Mammary epithelial cell (primary cell): ENCODE data around the gene AUTS2.

Source experiments
- EZH2 ChIP-seq: IDR thresholded peaks from 2 replicates; pipeline ENCODE4 v1.6.1; 2012; ENCODE audit warnings: low read length, inconsistent platforms, borderline replicate concordance
- TF ChIP-seq, protein P1 (sequence below), 2 donors: IDR thresholded peaks in 1 of 2; conservative IDR thresholded peaks in 1 of 2; 2 replicates each; pipeline ENCODE4 v1.5.1; 2011 to 2012; ENCODE audit warnings: inconsistent platforms in 2 of 2, low read length in 2 of 2, mild to moderate bottlenecking in 2 of 2, control low read depth in 1 of 2, low read depth in 1 of 2; ENCODE audit not compliant: insufficient read depth in 1 of 2; ENCODE audit errors: extremely low read depth in 1 of 2

DNA sequence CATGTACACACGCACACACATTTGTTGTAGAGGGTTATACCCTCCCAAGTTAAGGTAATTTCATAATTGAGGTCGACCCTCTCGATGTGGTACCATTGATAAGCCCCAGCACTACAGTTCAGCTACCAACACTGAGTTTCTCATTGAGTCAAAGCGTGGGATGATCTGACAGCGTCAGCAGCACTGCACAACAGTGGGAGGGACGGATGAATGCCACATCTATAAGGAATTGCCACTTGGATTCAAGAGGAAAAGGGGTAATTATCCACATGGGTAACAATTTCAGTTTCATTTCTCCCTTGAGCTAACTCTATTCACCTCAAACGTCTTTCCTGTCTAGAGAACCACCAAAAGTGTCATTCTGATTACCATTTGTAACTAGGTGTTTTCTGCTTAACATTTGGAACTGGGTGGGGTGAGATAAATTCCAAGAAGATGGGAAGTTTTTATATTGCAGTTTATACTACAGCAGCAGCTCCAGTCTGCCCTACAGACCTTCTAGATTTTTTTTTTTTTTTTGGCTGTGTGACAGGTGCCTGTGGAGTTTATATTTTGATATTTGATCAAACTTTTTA lies 342.9 kb downstream of the AUTS2 start:
- no peak for TF ChIP-seq EZH2
- TF ChIP-seq, protein P1, sequence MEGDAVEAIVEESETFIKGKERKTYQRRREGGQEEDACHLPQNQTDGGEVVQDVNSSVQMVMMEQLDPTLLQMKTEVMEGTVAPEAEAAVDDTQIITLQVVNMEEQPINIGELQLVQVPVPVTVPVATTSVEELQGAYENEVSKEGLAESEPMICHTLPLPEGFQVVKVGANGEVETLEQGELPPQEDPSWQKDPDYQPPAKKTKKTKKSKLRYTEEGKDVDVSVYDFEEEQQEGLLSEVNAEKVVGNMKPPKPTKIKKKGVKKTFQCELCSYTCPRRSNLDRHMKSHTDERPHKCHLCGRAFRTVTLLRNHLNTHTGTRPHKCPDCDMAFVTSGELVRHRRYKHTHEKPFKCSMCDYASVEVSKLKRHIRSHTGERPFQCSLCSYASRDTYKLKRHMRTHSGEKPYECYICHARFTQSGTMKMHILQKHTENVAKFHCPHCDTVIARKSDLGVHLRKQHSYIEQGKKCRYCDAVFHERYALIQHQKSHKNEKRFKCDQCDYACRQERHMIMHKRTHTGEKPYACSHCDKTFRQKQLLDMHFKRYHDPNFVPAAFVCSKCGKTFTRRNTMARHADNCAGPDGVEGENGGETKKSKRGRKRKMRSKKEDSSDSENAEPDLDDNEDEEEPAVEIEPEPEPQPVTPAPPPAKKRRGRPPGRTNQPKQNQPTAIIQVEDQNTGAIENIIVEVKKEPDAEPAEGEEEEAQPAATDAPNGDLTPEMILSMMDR (conservative IDR thresholded peaks at IDR 0.05 in 1 of 2, IDR thresholded peaks at IDR 0.05 in 1 of 2; ENCODE audit: extremely low read depth in 1 of 2, insufficient read depth in 1 of 2, low read depth in 1 of 2, low read length in 2 of 2): no peak
